Esophagus squamous epithelium (tissue), 4 donors: ENCODE results near the gene HECW1.

Source experiments
- POLR2A ChIP-seq, 4 donors: fragments of 450-650 bp; IDR thresholded peaks; one replicate each; pipeline ENCODE4 v1.6.1; 2017; ENCODE audit warnings: antibody characterized with exemption in 4 of 4, mild to moderate bottlenecking in 4 of 4, moderate library complexity in 3 of 4
- TF ChIP-seq, protein P1 (sequence below), 6 experiments: fragments of 450-650 bp in 4 of 6; fragments of 200-600 bp in 2 of 6; sonication (generic) in 2 of 6; IDR thresholded peaks; one replicate each; pipeline ENCODE4 v1.5.1; 2016 to 2019; ENCODE audit warnings: antibody characterized with exemption in 6 of 6, mild to moderate bottlenecking in 4 of 6, moderate library complexity in 4 of 6

GRCh38 chr7:43294080-43294630 lies 181.7 kb downstream of the HECW1 start:
- TF ChIP-seq, protein P1, sequence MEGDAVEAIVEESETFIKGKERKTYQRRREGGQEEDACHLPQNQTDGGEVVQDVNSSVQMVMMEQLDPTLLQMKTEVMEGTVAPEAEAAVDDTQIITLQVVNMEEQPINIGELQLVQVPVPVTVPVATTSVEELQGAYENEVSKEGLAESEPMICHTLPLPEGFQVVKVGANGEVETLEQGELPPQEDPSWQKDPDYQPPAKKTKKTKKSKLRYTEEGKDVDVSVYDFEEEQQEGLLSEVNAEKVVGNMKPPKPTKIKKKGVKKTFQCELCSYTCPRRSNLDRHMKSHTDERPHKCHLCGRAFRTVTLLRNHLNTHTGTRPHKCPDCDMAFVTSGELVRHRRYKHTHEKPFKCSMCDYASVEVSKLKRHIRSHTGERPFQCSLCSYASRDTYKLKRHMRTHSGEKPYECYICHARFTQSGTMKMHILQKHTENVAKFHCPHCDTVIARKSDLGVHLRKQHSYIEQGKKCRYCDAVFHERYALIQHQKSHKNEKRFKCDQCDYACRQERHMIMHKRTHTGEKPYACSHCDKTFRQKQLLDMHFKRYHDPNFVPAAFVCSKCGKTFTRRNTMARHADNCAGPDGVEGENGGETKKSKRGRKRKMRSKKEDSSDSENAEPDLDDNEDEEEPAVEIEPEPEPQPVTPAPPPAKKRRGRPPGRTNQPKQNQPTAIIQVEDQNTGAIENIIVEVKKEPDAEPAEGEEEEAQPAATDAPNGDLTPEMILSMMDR (IDR thresholded peaks at IDR 0.05), result no peak
- TF ChIP-seq POLR2A (IDR thresholded peaks at IDR 0.05), result no peak
